B cell (primary cell): Measurements from ENCODE around the gene ZNF609. TPM values are rescaled to one million over a fixed set of nuclear protein-coding genes. Genes with fewer than 3 reads are reported as not detected.

Experiments used
- ATAC-seq: fragments of 200-7000 bp; cut with Tn5 transposase; one replicate; pipeline ENCODE4 v1.10.0; 2021; ENCODE audit warnings: low read depth, mild to moderate bottlenecking, moderate number of reproducible peaks, moderate library complexity
- CTCF ChIA-PET: fragments of 350-600 bp; sonication (Branson Sonifier 250); formaldehyde crosslinking; loops from one replicate; lab custom pipeline; 2021; ENCODE audit warnings: antibody characterized with exemption, inconsistent platforms; lab: Charles Lee
- POLR2A ChIA-PET: fragments of 350-600 bp; sonication (Branson Sonifier 250); formaldehyde crosslinking; loops from one replicate; lab custom pipeline; 2021; ENCODE audit warnings: antibody characterized with exemption; lab: Charles Lee
- DNase-seq: peaks from one replicate; pipeline ENCODE4 v3.0.0; 2013
- H2AFZ ChIP-seq: 2 replicates; pipeline ENCODE4 v1.6.1; 2012; ENCODE audit warnings: mild to moderate bottlenecking, low read depth, low read length; ENCODE audit not compliant: insufficient read depth, poor library complexity, severe bottlenecking
- H3K27ac ChIP-seq, 2 donors: 1 replicate in 1 of 2; 2 replicates in 1 of 2; pipeline ENCODE4 v1.5.1; 2012 to 2013; ENCODE audit warnings: low read length in 2 of 2, mild to moderate bottlenecking in 2 of 2, moderate library complexity in 1 of 2
- H3K27me3 ChIP-seq, 4 experiments: fragments of 200-600 bp in 1 of 4; sonication (generic) in 1 of 4; replicated peaks in 1 of 4; 1 replicate in 2 of 4; 2 replicates in 2 of 4; pipeline versions ENCODE4 v1.6.1 to v1.7.0; 2013 to 2016; ENCODE audit warnings: low read length in 3 of 4, mild to moderate bottlenecking in 2 of 4, mixed read lengths in 1 of 4, moderate library complexity in 1 of 4; ENCODE audit not compliant: insufficient read depth in 4 of 4, control insufficient read depth in 3 of 4; ENCODE audit errors: control extremely low read depth in 1 of 4
- H3K36me3 ChIP-seq, 2 experiments: replicated peaks in 1 of 2; 1 replicate in 1 of 2; 2 replicates in 1 of 2; pipeline versions ENCODE4 v1.6.1 to v1.7.1; 2013; ENCODE audit warnings: low read length in 1 of 2; ENCODE audit not compliant: insufficient read depth in 2 of 2, control insufficient read depth in 1 of 2; ENCODE audit errors: control extremely low read depth in 1 of 2, extremely low read depth in 1 of 2
- H3K4me1 ChIP-seq, 2 donors: fragments of 200-600 bp in 1 of 2; sonication (generic) in 1 of 2; 1 replicate in 1 of 2; 2 replicates in 1 of 2; pipeline versions ENCODE4 v1.5.1 to v1.6.1; 2013 to 2017; ENCODE audit warnings: low read length in 2 of 2; ENCODE audit not compliant: control insufficient read depth in 2 of 2, insufficient read depth in 2 of 2
- H3K4me2 ChIP-seq: replicated peaks from 2 replicates; pipeline ENCODE3; 2012; ENCODE audit warnings: mild to moderate bottlenecking, low read depth, low read length; ENCODE audit not compliant: poor library complexity, severe bottlenecking
- H3K4me3 ChIP-seq, 5 experiments: fragments of 200-600 bp in 1 of 5; sonication (generic) in 1 of 5; 1 replicate in 3 of 5; 2 replicates in 2 of 5; pipeline versions ENCODE4 v1.5.1 to v1.7.0; 2011 to 2016; ENCODE audit warnings: low read length in 4 of 5, mild to moderate bottlenecking in 4 of 5, low read depth in 2 of 5, control low read depth in 1 of 5, moderate library complexity in 1 of 5; ENCODE audit not compliant: insufficient read depth in 1 of 5; ENCODE audit errors: control extremely low read depth in 1 of 5, extremely low read depth in 1 of 5
- H3K79me2 ChIP-seq: fragments of 200-600 bp; sonication (generic); one replicate; pipeline ENCODE4 v1.6.0; 2016; ENCODE audit warnings: low read length; ENCODE audit not compliant: control insufficient read depth, insufficient read depth
- H3K9ac ChIP-seq: fragments of 200-600 bp; sonication (generic); 2 replicates; pipeline ENCODE4 v1.6.1; 2017; ENCODE audit warnings: mild to moderate bottlenecking, low read length, moderate library complexity
- H3K9me3 ChIP-seq, 3 donors: one replicate each; pipeline versions ENCODE4 v1.6.1 to v1.7.1; 2013; ENCODE audit warnings: low read length in 2 of 3; ENCODE audit not compliant: control insufficient read depth in 2 of 3, insufficient read depth in 1 of 3; ENCODE audit errors: control extremely low read depth in 1 of 3
- H4K20me1 ChIP-seq: 2 replicates; pipeline ENCODE4 v1.6.0; 2012; ENCODE audit warnings: mild to moderate bottlenecking, low read length; ENCODE audit not compliant: insufficient read depth, control insufficient read depth, poor library complexity, severe bottlenecking
- H3K27ac Mint-ChIP-seq: one replicate; pipeline ENCODE4 v1.8.0; 2021; ENCODE audit warnings: mixed read lengths
- H3K27me3 Mint-ChIP-seq: one replicate; pipeline ENCODE4 v1.8.0; 2021; ENCODE audit warnings: mixed read lengths
- H3K4me1 Mint-ChIP-seq: one replicate; pipeline ENCODE4 v1.8.0; 2021; ENCODE audit warnings: mixed read lengths
- H3K4me3 Mint-ChIP-seq: one replicate; pipeline ENCODE4 v1.8.0; 2021; ENCODE audit warnings: mixed read lengths
- H3K9me3 Mint-ChIP-seq: one replicate; pipeline ENCODE4 v1.8.0; 2022; ENCODE audit warnings: mixed read lengths; ENCODE audit not compliant: insufficient read depth
- CTCF ChIP-seq: fragments of 200-600 bp; IDR thresholded peaks from one replicate; pipeline ENCODE4 v1.8.0; 2022; ENCODE audit warnings: antibody characterized with exemption, mild to moderate bottlenecking
- EZH2 ChIP-seq: IDR thresholded peaks from 2 replicates; pipeline ENCODE4 v1.6.1; 2012; ENCODE audit warnings: borderline replicate concordance, low read depth, mild to moderate bottlenecking, moderate library complexity, low read length; ENCODE audit not compliant: insufficient read depth, poor library complexity, severe bottlenecking
- WGBS: methylation state at CpG from one replicate; pipeline ENCODE4 v1.1.5; 2013; ENCODE audit warnings: missing lambda C conversion rate; ENCODE audit not compliant: insufficient coverage; 5-methylcytosine and 5-hydroxymethylcytosine counted together
- intact Hi-C: fragments of 100-400 bp; cut with micrococcal nuclease; formaldehyde crosslinking; loops from one replicate; pipeline ENCODE4 v1.10.0; 2022
- polyA plus RNA-seq: library from polyadenylated mRNA; depleted of rRNA; stranded (reverse); fragments of >200 nt; gene quantifications from 2 replicates; pipeline ENCODE4 v1.2.3, GENCODE V29; 2012
- total RNA-seq, 2 donors: library from RNA; stranded (reverse); fragments of 120-200 nt in 1 of 2; gene quantifications; 1 replicate in 1 of 2; 2 replicates in 1 of 2; pipeline versions ENCODE4 v1.2.3 to v1.2.4, GENCODE V29; 2013 to 2022

Gene ZNF609
- total and polyA plus RNA-seq, 2 donors (not counting 1 experiment from before 2014, with no cell fraction given) = 5.8 to 32.9 TPM

- WGBS = 100% methylated on average over 4 of the region's 5 CpGs
- Histone ChIP-seq H3K4me2 (no peak overlapping the region), H3K36me3 (peaks cover 3% of the 10 kb centered on the region in 2 experiments), H3K27ac (no peak overlapping the region), H3K9ac (no peak overlapping the region), H4K20me1 (no peaks in the 10 kb centered on the region), H3K4me1 (no peaks in the 10 kb centered on the region), H3K9me3 (no peaks in the 10 kb centered on the region), H3K4me3 (no peak overlapping the region), H2AFZ (no peak overlapping the region), H3K79me2 (peaks cover 52% of the 10 kb centered on the region), H3K27me3 (no peaks in the 10 kb centered on the region)
- intact Hi-C loops = no loop called here
- no peaks in the 10 kb centered on the region for H3K9me3 Mint-ChIP-seq
- no peak for ATAC-seq
- ChIA-PET CTCF (interaction anchor here (0.6 kb wide), 1 partner anchor 278 kb away, joined by 3 read pairs; no protein-coding TSS in a partner anchor), POLR2A (no interaction called here)
- no peak for DNase-seq
- H3K27me3 Mint-ChIP-seq = no peaks in the 10 kb centered on the region
- peaks cover 24% of the 10 kb centered on the region for H3K4me1 Mint-ChIP-seq
- no peak for TF ChIP-seq EZH2
- no peak for TF ChIP-seq CTCF
- no peak overlapping the region for H3K4me3 Mint-ChIP-seq
- no peak overlapping the region for H3K27ac Mint-ChIP-seq
Measured at GRCh38 chr15:64523240-64523639, 62.9 kb downstream of the ZNF609 start.

- Histone ChIP-seq H2AFZ (no peak overlapping the region), H3K27ac (no peak overlapping the region), H3K4me3 (no peak overlapping the region), H3K4me1 (no peaks in the 10 kb centered on the region), H3K79me2 (peaks cover 61% of the 10 kb centered on the region), H3K36me3 (peaks cover 2% of the 10 kb centered on the region in 2 experiments), H3K9me3 (peaks cover 0 to 6% (median 0%) of the 10 kb centered on the region in 3 donors), H3K4me2 (no peak overlapping the region), H4K20me1 (no peaks in the 10 kb centered on the region), H3K9ac (no peak overlapping the region), H3K27me3 (no peaks in the 10 kb centered on the region)
- Mint-ChIP-seq H3K4me3 (no peak overlapping the region), H3K9me3 (no peaks in the 10 kb centered on the region), H3K4me1 (peaks cover 18% of the 10 kb centered on the region), H3K27ac (no peak overlapping the region), H3K27me3 (no peaks in the 10 kb centered on the region)
- no peak for DNase-seq
- TF ChIP-seq EZH2 (no peak), CTCF (no peak)
- ChIA-PET POLR2A (no interaction called here), CTCF (no interaction called here)
- WGBS = no CpG with 5 or more reads among the region's 1 CpG
- no peak for ATAC-seq
- intact Hi-C loops = no loop called here
Measured at GRCh38 chr15:64524778-64525177, 64.4 kb downstream of the ZNF609 start.
